Measurements from ENCODE around the gene RDX.

GRCh38 chr11:110177086-110177456, 119.3 kb downstream of the RDX start:
- TF ChIP-seq HOXA3 (CRISPR knock-in tag; IDR thresholded peaks at IDR 0.05) = no peak
- TF ChIP-seq, protein P1, sequence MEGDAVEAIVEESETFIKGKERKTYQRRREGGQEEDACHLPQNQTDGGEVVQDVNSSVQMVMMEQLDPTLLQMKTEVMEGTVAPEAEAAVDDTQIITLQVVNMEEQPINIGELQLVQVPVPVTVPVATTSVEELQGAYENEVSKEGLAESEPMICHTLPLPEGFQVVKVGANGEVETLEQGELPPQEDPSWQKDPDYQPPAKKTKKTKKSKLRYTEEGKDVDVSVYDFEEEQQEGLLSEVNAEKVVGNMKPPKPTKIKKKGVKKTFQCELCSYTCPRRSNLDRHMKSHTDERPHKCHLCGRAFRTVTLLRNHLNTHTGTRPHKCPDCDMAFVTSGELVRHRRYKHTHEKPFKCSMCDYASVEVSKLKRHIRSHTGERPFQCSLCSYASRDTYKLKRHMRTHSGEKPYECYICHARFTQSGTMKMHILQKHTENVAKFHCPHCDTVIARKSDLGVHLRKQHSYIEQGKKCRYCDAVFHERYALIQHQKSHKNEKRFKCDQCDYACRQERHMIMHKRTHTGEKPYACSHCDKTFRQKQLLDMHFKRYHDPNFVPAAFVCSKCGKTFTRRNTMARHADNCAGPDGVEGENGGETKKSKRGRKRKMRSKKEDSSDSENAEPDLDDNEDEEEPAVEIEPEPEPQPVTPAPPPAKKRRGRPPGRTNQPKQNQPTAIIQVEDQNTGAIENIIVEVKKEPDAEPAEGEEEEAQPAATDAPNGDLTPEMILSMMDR (CRISPR knock-in tag; IDR thresholded peaks at IDR 0.05) = no peak
- no peak for TF ChIP-seq ZNF891 (CRISPR knock-in tag; IDR thresholded peaks at IDR 0.05)
- no peak for TF ChIP-seq UBTF (CRISPR knock-in tag; IDR thresholded peaks at IDR 0.05)
- no peak for TF ChIP-seq SIN3A (IDR thresholded peaks at IDR 0.05; ENCODE audit: borderline replicate concordance, low read depth, low read length)
- no peak for TF ChIP-seq PHB2 (IDR thresholded peaks at IDR 0.05; ENCODE audit: partially characterized antibody)
- no peak for TF ChIP-seq MEF2D (CRISPR knock-in tag; IDR thresholded peaks at IDR 0.05)
- no peak for TF ChIP-seq MAX (IDR thresholded peaks at IDR 0.05)
- no peak for TF ChIP-seq PCBP1 (IDR thresholded peaks at IDR 0.05; ENCODE audit: borderline replicate concordance, low read depth, low read length)
- no peak for TF ChIP-seq ZSCAN29 (CRISPR knock-in tag; conservative IDR thresholded peaks at IDR 0.05)

Measured in HepG2 (cell line).